GM12892 (cell line): ENCODE measurements around the gene CRIP2.

Source experiments
- POLR2A ChIP-seq: IDR thresholded peaks from 2 replicates; pipeline ENCODE4 v1.6.1; 2011; ENCODE audit warnings: low read depth, low read length, control low read depth
- POLR2AphosphoS5 ChIP-seq: IDR thresholded peaks from 2 replicates; pipeline ENCODE4 v1.6.1; 2011; ENCODE audit warnings: low read depth, low read length, control low read depth
- TAF1 ChIP-seq: IDR thresholded peaks from 2 replicates; pipeline ENCODE4 v1.6.1; 2011; ENCODE audit warnings: low read depth, mild to moderate bottlenecking, control low read depth, low read length, borderline replicate concordance

DNA sequence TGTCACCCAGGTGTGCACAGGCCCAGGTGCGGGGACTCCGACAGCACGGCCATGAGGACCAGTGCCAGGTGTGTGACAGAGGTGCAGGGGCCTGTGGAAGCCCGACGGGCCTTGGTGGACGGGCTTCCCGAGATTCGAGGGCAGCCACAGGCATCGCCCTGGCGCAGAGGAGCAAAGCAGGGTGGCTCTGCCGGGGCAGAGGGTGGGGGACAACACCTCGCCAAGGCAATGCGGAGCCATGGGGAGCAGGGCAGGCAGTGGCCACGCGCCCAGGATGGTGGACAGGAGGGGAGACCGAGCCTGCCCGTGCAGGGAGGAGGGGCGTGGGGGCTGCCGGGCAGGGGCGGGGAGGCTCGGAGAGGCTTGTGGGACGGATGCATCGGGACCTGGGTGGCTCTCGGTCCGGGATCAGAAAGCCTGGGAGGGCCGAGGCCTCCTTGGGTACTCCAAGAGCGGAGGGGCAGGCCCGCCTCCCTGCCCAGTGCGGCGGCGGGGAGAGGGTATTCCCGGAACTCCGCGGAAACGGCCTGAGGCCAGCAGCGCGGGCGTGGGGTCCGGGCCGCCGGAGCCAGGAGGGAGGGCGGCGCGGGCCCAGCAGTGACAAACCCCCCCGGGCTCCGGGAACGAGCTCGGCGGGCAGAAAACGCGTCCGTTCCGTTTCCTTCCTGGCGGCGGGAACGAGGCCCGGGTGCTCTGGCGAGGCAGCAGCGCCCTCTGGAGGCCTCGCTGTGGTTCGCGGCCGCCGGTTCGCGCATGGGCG lies 53.4 kb downstream of the CRIP2 start:
- TF ChIP-seq POLR2A (no peak), POLR2AphosphoS5 (no peak), TAF1 (no peak)
